ENCODE data around the gene PDE4D.

- TF ChIP-seq, protein P1, sequence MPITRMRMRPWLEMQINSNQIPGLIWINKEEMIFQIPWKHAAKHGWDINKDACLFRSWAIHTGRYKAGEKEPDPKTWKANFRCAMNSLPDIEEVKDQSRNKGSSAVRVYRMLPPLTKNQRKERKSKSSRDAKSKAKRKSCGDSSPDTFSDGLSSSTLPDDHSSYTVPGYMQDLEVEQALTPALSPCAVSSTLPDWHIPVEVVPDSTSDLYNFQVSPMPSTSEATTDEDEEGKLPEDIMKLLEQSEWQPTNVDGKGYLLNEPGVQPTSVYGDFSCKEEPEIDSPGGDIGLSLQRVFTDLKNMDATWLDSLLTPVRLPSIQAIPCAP (CRISPR knock-in tag; IDR thresholded peaks at IDR 0.05), result no peak
- TF ChIP-seq CREB1 (CRISPR knock-in tag; IDR thresholded peaks at IDR 0.05) (no peak), RELA (CRISPR knock-in tag; IDR thresholded peaks at IDR 0.05; ENCODE audit: borderline replicate concordance) (no peak), CREM (CRISPR knock-in tag; IDR thresholded peaks at IDR 0.05) (no peak), ETV6 (CRISPR knock-in tag; IDR thresholded peaks at IDR 0.05) (no peak), ZNF232 (CRISPR knock-in tag; IDR thresholded peaks at IDR 0.05) (no peak)
- TF ChIP-seq, protein P2, sequence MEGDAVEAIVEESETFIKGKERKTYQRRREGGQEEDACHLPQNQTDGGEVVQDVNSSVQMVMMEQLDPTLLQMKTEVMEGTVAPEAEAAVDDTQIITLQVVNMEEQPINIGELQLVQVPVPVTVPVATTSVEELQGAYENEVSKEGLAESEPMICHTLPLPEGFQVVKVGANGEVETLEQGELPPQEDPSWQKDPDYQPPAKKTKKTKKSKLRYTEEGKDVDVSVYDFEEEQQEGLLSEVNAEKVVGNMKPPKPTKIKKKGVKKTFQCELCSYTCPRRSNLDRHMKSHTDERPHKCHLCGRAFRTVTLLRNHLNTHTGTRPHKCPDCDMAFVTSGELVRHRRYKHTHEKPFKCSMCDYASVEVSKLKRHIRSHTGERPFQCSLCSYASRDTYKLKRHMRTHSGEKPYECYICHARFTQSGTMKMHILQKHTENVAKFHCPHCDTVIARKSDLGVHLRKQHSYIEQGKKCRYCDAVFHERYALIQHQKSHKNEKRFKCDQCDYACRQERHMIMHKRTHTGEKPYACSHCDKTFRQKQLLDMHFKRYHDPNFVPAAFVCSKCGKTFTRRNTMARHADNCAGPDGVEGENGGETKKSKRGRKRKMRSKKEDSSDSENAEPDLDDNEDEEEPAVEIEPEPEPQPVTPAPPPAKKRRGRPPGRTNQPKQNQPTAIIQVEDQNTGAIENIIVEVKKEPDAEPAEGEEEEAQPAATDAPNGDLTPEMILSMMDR (IDR thresholded peaks at IDR 0.05), result no peak
- TF ChIP-seq, protein P3, sequence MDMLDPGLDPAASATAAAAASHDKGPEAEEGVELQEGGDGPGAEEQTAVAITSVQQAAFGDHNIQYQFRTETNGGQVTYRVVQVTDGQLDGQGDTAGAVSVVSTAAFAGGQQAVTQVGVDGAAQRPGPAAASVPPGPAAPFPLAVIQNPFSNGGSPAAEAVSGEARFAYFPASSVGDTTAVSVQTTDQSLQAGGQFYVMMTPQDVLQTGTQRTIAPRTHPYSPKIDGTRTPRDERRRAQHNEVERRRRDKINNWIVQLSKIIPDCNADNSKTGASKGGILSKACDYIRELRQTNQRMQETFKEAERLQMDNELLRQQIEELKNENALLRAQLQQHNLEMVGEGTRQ (CRISPR knock-in tag; IDR thresholded peaks at IDR 0.05), result no peak
- TF ChIP-seq, protein P4, sequence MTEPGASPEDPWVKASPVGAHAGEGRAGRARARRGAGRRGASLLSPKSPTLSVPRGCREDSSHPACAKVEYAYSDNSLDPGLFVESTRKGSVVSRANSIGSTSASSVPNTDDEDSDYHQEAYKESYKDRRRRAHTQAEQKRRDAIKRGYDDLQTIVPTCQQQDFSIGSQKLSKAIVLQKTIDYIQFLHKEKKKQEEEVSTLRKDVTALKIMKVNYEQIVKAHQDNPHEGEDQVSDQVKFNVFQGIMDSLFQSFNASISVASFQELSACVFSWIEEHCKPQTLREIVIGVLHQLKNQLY (CRISPR knock-in tag; IDR thresholded peaks at IDR 0.05), result no peak
- TF ChIP-seq, protein P5, sequence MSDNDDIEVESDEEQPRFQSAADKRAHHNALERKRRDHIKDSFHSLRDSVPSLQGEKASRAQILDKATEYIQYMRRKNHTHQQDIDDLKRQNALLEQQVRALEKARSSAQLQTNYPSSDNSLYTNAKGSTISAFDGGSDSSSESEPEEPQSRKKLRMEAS (CRISPR knock-in tag; IDR thresholded peaks at IDR 0.05), result no peak
Observed at GRCh38 chr5:59484618-59485017, 408.9 kb downstream of the PDE4D start.
